ENCODE results near the gene ANKRD33. TPM values are rescaled to one million over a fixed set of nuclear protein-coding genes. Genes with fewer than 3 reads are reported as not detected.

ANKRD33 gene
- total and polyA plus RNA-seq, 2 of the 13 experiments (the other 11 are each of a cell fraction or from before 2014, with no cell fraction given): 0.04 TPM; not detected in 1

DNA sequence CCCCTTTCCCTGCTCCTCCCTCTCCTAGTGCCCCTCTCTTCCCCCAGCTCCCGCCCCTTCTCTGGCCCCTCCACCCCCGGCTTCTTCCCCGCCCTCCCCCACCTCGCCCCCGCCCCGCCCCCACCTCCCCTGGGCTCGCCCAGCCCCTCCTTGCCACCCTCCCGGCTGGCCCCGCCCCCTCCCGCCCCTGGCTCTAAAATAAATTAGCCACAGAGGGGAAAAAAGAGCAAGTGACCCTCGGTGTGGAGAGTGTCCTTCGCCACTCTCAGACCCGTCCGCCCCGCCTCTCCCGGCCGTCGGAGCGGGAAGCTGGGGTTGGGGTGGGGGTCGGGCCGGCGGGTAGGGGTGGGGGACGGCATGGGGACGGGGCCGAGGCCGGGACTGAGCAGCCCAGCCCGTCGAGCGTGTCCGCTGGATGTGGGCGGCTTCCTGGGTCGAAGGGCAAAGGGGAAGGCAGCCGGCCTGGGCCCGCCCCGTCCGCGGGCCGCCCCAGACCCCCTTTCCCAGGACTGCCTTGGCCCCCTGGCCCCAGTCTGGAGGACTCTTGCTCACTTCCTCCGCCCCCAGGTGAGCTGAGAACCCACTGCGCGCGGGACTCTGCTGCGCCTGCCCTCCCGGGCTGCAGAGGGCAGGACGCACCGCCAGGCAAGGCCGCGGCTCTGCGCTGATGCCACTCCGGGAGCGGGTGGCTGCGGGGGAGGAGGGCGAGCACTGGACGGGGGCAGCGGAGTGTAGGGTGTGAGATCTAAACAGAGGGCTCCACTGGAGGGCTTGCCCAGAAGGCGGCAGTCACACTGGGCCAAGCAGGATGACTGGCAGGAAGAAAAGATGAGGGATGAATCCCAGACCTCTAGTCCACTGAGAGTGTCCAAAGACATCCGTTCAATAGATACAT lies 38.8 kb upstream of the ANKRD33 start (continued):
- TF ChIP-seq ARID5B (CRISPR knock-in tag; IDR thresholded peaks at IDR 0.05) (no peak), RAD51 (IDR thresholded peaks at IDR 0.05; ENCODE audit: borderline replicate concordance) (no peak), SCMH1 (CRISPR knock-in tag; IDR thresholded peaks at IDR 0.05; ENCODE audit: borderline replicate concordance) (no peak), HNRNPL (IDR thresholded peaks at IDR 0.05; ENCODE audit: low read depth, low read length) (0 out of 2 replicates have a peak, but pooled peaks have one; percentile 44), KDM5B (CRISPR knock-in tag; IDR thresholded peaks at IDR 0.05; ENCODE audit: borderline replicate concordance) (no peak), GABPA (IDR thresholded peaks at IDR 0.05; ENCODE audit: low read depth, low read length) (0 out of 2 replicates have a peak, but pooled peaks have one; percentile 18), GABPA (CRISPR knock-in tag; IDR thresholded peaks at IDR 0.05; ENCODE audit: low read depth) (no peak), ZNF572 (CRISPR knock-in tag; IDR thresholded peaks at IDR 0.05) (no peak), HNRNPK (IDR thresholded peaks at IDR 0.05; ENCODE audit: low read depth, low read length, poor library complexity, severe bottlenecking) (peak; percentile 76), ZNF34 (CRISPR knock-in tag; IDR thresholded peaks at IDR 0.05; ENCODE audit: borderline replicate concordance) (no peak), AHDC1 (CRISPR knock-in tag; IDR thresholded peaks at IDR 0.05; ENCODE audit: borderline replicate concordance) (no peak), RAD21 (CRISPR knock-in tag; IDR thresholded peaks at IDR 0.05) (no peak), FOXK1 (CRISPR knock-in tag; IDR thresholded peaks at IDR 0.05; ENCODE audit: borderline replicate concordance, low read depth) (no peak), ZFY (CRISPR knock-in tag; IDR thresholded peaks at IDR 0.05) (peak; percentile 14; the same call in 1 of the 2 replicates), CC2D1A (CRISPR knock-in tag; IDR thresholded peaks at IDR 0.05) (no peak), ATF1 (CRISPR knock-in tag; IDR thresholded peaks at IDR 0.05) (no peak), FIP1L1 (IDR thresholded peaks at IDR 0.05; ENCODE audit: borderline replicate concordance, insufficient read depth, low read depth, low read length) (no peak)
